Non-pigmented ciliary epithelial cell (primary cell): ENCODE data around the gene BOLL.
"Not testable (repeated sequence)": the region's sequence is repeated elsewhere in the genome, so short reads cannot be mapped to it uniquely, and the experiment has no call there.

ENCODE experiments used
- DNase-seq: peaks from one replicate; pipeline ENCODE4 v3.0.0-alpha.2; 2010; ENCODE audit warnings: low read depth

The BOLL gene

GRCh38 chr2:197784956-197785941, at the start of gene BOLL:
Gene BOLL, minus strand, starts transcription at chr2:197785319. Its CDS starts 3,469 bp downstream, at chr2:197781850.
- no peak for DNase-seq

DNA sequence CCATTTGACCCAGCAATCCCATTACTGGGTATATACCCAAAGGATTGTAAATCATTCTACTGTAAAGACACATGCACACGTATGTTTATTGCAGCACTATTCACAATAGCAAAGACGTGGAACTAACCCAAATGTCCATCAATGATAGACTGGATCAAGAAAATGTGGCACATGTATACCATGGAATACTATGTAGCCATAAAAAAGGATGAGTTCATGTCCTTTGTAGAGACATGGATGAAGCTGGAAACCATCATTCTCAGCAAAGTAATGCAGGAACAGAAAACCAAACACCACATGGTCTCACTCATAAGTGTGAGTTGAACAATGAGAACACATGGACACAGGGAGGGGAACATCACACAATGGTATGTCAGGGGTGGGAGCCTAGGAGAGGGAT, 49.7 kb upstream of the BOLL start:
- DNase-seq, result not testable (repeated sequence)

DNA sequence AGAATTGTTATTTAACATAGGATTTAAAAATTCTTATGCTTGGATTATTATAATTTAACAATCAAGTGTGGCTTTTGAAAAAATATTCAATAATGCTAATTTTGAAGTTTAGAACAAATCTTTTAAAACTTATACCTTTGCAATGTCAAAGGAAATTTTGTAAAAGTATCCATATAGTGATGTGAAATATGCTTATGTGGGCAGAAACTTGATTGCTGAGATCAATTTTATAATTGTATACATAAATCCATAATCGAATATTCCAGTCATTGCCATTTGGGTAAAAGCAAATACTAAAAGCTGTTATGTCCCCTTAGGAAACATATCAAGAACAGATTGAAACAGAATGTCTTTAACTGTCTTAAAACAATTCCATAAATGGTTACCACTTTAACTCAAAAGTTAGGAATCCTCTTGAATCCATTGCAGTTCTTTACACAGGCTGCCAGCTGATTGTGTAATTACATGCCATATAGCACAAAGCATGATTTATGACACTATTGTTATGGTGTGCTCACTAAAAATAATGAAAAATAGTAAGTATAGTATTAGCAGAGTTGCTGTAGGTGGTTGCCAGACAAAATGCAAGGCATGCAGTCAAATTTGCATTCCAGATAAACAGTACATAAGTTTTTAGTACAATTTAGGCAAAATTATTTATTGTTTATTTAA, 43.5 kb upstream of the BOLL start:
- DNase-seq, result no peak

GRCh38 chr2:197827618-197828017, 42.5 kb upstream of the BOLL start:
- DNase-seq, result no peak

DNA sequence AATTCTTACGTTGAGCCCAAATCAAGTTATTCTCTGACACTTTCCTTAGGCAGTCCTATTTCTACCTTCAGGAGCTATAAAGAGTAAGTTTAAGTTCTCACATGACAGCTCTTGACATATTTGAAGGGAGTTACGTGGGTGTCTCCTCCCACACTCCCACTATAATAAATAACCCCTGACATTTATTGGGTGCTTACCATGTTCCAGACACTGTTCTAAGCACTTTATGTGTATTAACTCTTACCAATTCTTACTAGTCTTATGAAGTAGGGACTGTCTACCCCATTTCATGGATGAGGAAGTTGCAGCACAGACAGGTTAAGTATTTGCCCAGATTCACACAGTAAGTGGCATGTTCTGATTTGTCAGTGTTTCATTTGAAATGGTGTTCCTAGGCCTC, 37.2 kb upstream of the BOLL start:
- DNase-seq, result no peak

DNA sequence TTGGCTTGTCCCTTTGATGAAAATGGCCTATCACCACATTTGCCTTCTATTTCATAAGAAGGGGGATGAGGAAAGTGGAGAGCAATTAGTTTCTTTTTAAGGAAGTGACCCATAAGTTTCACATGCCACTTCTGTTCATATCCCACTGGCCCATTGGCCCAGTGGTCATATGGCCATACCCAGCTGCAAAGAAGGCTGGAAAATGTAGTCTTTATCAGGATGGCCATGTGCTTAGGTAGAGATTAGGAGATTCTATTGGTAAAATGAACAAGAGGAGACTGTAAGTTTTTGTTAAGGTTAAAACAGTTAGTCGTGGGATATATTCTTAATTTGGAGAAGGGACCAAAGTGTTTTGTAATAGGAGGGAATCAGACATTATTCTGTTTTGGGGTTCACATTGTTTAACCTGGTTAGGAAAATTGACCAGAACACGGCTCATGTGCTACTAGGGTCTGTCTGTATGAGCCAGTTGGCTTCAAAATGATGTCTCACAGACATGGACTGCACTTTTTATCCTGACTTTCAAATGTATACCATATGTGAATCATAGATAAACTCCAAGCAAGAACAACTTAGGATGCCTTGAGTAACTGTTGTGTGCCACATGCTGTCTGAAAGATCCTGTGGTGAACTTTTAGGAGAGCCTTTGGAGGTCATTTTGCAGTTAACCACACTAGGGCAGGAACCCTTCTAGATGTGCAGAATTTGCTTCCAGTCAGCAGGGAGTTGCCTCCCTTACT, 36.6 kb upstream of the BOLL start:
- DNase-seq, result no peak

DNA sequence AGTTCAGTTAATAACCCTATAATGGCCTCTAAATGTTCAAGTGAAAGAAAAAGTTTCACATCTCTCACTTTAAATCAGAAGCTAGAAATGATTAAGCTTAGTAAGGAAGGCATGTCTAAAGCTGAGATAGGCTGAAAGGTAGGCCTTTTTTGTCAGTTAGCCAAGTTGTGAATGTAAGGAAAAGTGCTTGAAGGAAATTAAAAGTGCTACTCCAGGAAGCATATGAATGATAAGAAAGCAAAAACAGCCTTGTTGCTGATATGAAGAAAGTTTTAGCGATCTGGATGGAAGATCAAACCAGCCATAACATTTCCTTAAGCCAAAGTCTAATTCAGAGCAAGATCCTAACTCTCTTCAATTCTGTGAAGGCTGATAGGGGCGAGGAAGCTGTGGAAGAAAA, 29.4 kb upstream of the BOLL start:
- DNase-seq, result no peak

DNA sequence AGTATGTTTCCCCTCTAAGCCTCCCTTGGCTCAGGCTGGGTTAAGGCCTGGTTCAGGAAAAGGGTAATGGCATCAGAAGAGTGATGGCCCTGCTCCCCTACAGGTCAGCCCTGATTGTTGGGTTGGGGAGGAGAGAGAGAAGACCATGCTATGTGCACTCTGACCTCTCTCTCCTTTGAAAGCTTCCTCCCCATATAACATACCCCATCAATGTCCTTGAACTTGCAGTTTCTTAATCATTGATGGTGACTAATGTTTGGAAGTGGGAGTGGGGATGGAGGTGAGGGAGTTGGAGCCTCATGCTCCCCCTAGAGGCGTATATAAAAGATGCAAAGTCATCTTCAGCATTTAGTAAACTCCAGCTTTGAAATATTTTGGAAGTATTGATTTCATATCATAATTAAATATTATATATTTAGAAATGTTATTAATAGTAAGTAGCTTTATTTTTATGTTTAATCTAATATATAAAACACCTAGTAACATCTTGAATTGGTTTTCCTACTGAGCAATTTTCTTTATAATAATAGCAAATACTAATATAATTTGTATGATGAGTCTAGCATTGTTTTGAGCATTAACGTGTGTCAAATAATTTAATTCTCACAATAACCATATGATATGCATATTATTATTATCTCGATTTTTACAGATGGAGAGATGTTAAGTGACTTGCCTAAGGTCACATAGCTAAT, 28.1 kb upstream of the BOLL start:
- peak; percentile 17 for DNase-seq

DNA sequence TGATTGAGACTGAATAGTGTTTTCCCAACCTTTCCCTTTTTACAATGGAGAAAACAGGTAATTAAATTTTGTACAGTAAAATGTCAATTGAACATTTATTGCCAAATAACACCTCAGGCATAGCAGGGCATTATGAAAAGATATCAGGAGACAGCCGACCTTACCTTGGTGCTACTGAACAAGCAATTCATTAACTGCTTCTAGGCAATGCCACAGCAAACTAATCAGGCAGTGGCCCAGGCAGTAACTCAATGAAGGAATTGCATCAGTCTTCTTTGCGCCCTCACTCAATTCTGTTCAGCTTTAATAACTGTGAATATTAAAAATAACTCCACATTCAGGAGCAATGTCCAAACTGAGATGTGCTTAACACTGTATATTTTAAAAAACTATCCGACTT, 25.4 kb upstream of the BOLL start:
- no peak for DNase-seq

GRCh38 chr2:197810016-197810415, 24.9 kb upstream of the BOLL start:
- DNase-seq, result no peak

DNA sequence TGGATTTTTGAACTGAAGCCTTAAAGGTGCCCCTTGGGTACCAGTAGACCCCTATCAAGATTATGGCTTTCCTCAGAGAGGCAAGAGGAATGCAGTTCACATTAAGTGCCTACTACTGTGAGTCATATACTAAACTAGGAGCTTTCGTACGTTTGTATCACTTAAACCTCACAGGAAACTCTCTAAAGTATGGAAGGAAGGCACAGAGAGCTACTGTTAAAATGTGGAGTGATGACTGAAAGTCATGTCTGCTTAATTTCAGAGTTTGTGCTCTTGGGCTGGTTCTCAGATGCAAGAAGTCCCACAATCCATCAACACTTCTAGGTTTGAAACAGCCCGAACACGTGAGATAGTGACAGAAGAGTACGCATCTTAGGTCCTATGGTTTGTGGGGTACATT, 23.9 kb upstream of the BOLL start:
- DNase-seq, result no peak

- no peak for DNase-seq
Observed at GRCh38 chr2:197805715-197806633, 20.9 kb upstream of the BOLL start.

GRCh38 chr2:197804758-197805714, 19.9 kb upstream of the BOLL start:
- DNase-seq, result no peak

DNA sequence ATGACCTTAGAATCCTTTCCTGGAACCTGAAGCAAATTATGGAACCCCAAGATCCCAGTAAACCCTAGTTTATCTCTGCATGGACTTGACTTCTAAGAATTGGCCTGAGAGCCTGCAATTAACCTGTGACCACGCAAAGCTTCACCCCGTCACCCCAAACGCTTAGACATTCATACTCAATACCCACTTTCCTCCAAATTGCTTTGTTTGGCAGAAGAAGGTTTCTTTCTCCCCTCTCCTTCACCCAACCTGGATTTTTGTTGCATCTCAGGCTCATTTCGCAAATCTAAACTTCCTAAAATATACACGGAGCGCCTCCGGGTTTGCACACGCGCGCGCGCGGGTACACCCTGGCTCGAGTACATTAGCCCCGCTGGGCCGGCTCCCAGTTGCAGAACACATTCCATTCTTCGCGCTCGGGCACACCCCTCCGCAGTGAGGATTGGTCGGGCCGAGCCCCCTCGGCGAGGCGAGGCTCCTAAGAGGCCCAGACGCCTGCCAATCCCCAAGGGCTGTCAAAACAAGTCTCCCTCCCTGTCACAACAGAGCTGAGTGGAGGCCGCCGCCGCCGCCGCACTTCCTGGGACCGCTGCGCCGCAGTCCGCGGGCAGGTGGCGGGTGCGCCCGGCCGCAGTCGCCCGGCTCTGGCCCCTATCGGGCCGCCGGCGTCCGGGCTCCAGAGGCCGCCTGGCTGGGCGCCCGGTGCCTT, 19.1 kb upstream of the BOLL start, which contains the start of gene PLCL1:
TSS of gene PLCL1 (plus strand) at position 545 of the 709 bp plus-strand sequence.
- DNase-seq, result peak; percentile 73

DNA sequence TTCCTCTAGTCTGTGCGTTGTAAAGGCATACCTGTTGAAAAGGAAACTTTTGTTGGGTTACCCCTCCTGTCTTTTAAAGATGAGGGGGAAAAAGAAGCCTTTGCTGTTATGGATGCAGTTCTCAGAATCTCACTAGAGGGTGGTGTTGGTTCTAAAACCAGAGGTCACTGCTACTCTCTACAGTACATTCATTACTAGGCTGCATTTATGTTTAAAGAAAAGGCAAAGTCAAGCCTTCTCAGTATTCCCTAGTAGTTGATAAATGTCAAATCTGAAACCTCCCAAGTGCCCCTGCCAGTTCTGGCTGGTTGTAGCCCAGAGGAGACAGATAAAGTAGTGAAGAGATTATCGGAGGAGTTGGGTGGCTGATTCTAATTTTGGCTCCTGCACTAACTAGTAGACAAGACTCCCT, 17.9 kb upstream of the BOLL start:
- peak; percentile 13 for DNase-seq

GRCh38 chr2:197801033-197801432, 15.9 kb upstream of the BOLL start:
- no peak for DNase-seq

GRCh38 chr2:197800091-197800490, 15.0 kb upstream of the BOLL start:
- no peak for DNase-seq

DNA sequence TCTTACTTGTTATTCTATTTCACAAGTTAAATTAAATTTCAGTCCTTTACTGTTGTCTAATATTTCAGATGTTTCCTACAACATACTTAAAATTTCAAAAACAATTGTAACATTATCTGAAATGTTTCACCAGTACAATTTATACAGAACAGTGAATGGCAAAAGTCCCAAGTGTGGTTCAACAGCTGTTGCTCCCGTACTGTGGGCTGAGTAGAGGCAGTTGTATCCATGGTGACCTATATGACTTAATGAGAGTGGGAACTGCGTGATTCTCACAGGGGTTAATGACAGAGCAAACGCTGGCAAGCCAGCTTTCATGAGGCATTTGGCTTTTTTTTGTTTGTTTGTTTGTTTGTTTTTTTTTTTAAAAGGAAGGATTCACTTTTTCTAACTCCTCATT, 13.9 kb upstream of the BOLL start:
- DNase-seq, result no peak

DNA sequence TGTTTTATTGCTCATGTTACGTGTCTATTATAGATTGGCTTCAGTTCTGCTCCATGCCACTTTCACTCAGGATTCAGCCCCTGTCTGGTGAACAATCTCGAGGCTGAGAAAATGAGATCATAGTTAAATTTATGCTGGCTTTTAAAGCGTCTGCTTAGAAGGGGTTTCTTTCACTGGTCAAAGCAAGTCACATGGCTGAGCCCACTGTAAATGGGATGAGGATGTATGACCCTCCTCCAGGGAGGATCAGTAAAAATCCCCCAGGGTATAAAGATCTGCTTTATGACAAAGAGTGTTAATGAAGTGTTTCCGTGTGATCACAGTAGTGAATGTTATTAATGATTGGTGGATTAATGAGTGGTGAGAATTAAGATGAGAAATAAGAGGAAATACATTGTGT, 13.1 kb upstream of the BOLL start:
- no peak for DNase-seq
